ENCODE results near the gene NYAP1. TPM values are rescaled to one million over a fixed set of nuclear protein-coding genes. Genes with fewer than 3 reads are reported as not detected.

The NYAP1 gene
- total and polyA plus RNA-seq, 7 donors: 0.23 to 1.6 (median 1.4) TPM; not detected in 1

GRCh38 chr7:100472121-100472851 lies 11.4 kb upstream of the NYAP1 start:
- Histone ChIP-seq H3K4me1 (peaks cover 0 to 87% (median 75%) of the 10 kb centered on the region in 4 donors), H3K9me3 (no peaks in the 10 kb centered on the region), H3K36me3 (peaks cover 6 to 63% (median 27%) of the 10 kb centered on the region in 4 donors), H3K27me3 (no peaks in the 10 kb centered on the region), H3K4me3 (no peak overlapping the region), H3K27ac (peak overlapping the region; percentile 62 to 96 (median 94))
- intact Hi-C loops (cut with DNase I): loop anchor here (10.0 kb wide), 1 partner anchor 393 kb away; the partner anchor contains the start of gene TRIP6
- 32 to 69% methylated on average over 16 of the region's 16 CpGs for WGBS, 2 donors
- DNase-seq: no peak
- TF ChIP-seq CTCF (IDR thresholded peaks at IDR 0.05) (no peak), POLR2AphosphoS5 (IDR thresholded peaks at IDR 0.05) (no peak), EP300 (IDR thresholded peaks at IDR 0.05) (no peak), POLR2A (IDR thresholded peaks at IDR 0.05) (no peak)

GRCh38 chr7:100472854-100473499 lies 10.8 kb upstream of the NYAP1 start:
- intact Hi-C loops (cut with DNase I): loop anchor here (10.0 kb wide), 1 partner anchor 392 kb away; the partner anchor contains the start of gene TRIP6

GRCh38 chr7:100475549-100475948 lies 8.2 kb upstream of the NYAP1 start:
- peak overlapping the region; percentile 5 to 94 (median 75) for H3K4me3 ChIP-seq
- peaks cover 6 to 43% (median 23%) of the 10 kb centered on the region in 4 donors for H3K36me3 ChIP-seq
- H3K27ac ChIP-seq: peak overlapping the region; percentile 43 to 96 (median 94)
- no peaks in the 10 kb centered on the region for H3K27me3 ChIP-seq
- peaks cover 0 to 74% (median 70%) of the 10 kb centered on the region in 4 donors for H3K4me1 ChIP-seq
- TF ChIP-seq POLR2AphosphoS5 (IDR thresholded peaks at IDR 0.05) (peak in 1 of 4 donors; percentile 25), EP300 (IDR thresholded peaks at IDR 0.05) (no peak)
- 46 to 58% methylated on average over 9 of the region's 9 CpGs for WGBS, 2 donors
- no peak for DNase-seq
- intact Hi-C loops (cut with DNase I): loop anchor here (10.0 kb wide), 1 partner anchor 389 kb away; the partner anchor contains the start of gene TRIP6
- H3K9me3 ChIP-seq: no peaks in the 10 kb centered on the region

More at GRCh38 chr7:100472854-100473499, 10.8 kb upstream of the NYAP1 start:
- Histone ChIP-seq H3K4me1 (peaks cover 0 to 85% (median 76%) of the 10 kb centered on the region in 4 donors), H3K4me3 (no peak overlapping the region), H3K27ac (peak overlapping the region; percentile 62 to 96 (median 94)), H3K9me3 (no peaks in the 10 kb centered on the region), H3K36me3 (peaks cover 6 to 57% (median 24%) of the 10 kb centered on the region in 4 donors), H3K27me3 (no peaks in the 10 kb centered on the region)
- DNase-seq: no peak
- TF ChIP-seq CTCF (IDR thresholded peaks at IDR 0.05): no peak
- WGBS, 2 donors: 53 to 66% methylated on average over 14 of the region's 14 CpGs

GRCh38 chr7:100476101-100476780 lies 7.5 kb upstream of the NYAP1 start:
- H3K4me1 ChIP-seq: peaks cover 0 to 71% (median 69%) of the 10 kb centered on the region in 4 donors
- H3K36me3 ChIP-seq: peaks cover 6 to 37% (median 22%) of the 10 kb centered on the region in 4 donors
- 25 to 56% methylated on average over 6 of the region's 6 CpGs for WGBS, 2 donors
- intact Hi-C loops (cut with DNase I): loop anchor here (10.0 kb wide), 1 partner anchor 389 kb away; the partner anchor contains the start of gene TRIP6
- no peak for DNase-seq
- TF ChIP-seq EP300 (IDR thresholded peaks at IDR 0.05): no peak
- TF ChIP-seq POLR2A (IDR thresholded peaks at IDR 0.05): no peak
- TF ChIP-seq CTCF (IDR thresholded peaks at IDR 0.05): no peak
- TF ChIP-seq POLR2AphosphoS5 (IDR thresholded peaks at IDR 0.05): peak in 1 of 4 donors; percentile 15
- H3K27me3 ChIP-seq: no peaks in the 10 kb centered on the region
- no peaks in the 10 kb centered on the region for H3K9me3 ChIP-seq
- peak overlapping the region; percentile 43 to 96 (median 94) for H3K27ac ChIP-seq
- H3K4me3 ChIP-seq: peak overlapping the region; percentile 64 to 100 (median 90)

Data from sigmoid colon (tissue), 7 donors.